CD4-positive, alpha-beta T cell treated with Interleukin-15 for 1 hour (primary cell): ENCODE data around the gene CNPY2.
"Not testable (repeated sequence)": the region's sequence is repeated elsewhere in the genome, so short reads cannot be mapped to it uniquely, and the experiment has no call there.

ENCODE experiments used
- DNase-seq: peaks from one replicate; pipeline ENCODE4 v3.0.0-alpha.2; 2020

The CNPY2 gene

DNA sequence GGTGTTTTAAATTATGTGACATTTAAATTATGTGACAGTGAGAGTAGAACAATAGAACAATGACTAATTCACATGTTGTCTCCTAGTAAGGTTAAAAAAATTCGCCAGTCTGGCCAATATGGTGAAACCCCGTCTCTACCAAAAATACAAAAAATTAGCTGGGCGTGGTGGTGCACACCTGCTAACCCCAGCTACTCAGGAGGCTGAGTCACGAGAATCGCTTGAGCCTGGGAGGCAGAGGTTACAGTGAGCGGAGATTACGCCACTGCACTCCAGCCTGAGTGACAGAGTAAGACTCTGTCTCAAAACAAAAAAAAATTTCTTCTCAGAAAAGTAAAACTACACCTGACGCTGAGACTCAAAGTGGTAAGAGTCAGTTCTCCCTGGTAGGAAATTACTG, 18.4 kb downstream of the CNPY2 start:
- no peak for DNase-seq

DNA sequence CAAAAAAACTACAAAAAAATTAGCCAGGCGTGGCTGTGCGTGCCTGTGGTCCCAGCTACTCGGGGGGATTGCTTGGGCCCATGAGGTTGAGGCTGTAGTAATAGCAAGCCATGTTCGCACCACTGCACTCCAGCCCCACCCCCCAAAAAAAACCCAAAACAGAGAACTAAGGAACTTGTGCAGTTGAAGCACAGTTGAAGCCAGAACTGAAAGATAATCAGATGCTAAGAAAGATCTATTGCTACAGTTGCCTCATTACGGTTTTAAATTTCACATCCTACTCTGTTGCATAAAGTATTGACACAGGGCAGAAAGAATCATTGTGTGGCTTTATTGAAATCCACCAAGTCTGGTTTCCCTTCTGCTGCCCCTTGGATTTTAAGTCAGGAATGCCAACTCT, 19.5 kb downstream of the CNPY2 start:
- DNase-seq, result no peak

DNA sequence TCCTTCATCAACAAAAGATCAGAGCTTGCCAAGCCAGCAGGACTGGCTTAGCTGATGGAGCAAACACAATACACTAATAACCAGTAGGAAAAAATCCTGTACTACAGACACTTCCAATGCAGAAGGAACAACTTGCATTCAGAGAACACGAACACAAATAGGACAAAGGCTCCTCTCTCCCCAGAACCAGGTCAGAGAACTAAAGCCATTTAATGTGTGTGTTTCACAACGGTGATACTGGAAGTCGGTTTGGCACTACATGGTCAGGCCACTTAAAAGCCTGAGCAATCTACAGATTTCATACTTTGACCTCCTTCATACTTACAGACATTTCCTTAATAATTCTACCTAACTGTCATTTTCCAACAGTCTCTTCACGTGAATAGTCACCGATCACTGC, 22.0 kb downstream of the CNPY2 start:
- DNase-seq, result no peak

DNA sequence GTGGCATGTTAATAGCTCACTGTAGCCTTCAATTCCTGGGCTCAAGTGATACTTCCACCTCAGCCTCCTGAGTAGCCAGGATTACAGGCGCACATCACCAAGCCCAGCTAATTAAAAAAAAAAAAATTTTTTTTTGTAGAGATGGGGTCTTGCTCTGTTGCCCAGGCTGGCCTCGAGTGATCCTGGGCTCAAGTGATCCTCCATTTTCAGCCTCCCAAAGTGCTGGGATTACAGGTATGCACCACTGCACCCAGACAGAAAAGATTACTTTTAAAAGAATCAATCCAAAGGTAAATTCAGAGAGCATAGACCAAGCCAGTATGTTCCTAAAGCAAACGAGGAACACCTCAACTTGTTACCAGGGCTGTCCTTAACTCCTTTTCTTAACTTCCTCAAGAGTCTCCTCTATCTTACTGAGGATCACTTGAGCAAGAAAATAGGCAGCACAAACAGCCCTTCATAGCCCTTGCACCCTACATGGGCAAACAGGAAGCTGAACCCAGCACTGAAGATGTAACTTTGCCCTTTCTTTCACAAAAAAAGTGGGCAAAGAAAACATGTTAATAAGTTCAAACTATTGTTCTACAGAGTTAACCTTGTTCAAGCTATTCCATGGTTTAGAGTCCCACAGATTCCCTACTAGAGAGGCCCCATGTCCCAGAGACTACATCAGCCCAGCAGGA, 26.9 kb downstream of the CNPY2 start:
- DNase-seq, result no peak

DNA sequence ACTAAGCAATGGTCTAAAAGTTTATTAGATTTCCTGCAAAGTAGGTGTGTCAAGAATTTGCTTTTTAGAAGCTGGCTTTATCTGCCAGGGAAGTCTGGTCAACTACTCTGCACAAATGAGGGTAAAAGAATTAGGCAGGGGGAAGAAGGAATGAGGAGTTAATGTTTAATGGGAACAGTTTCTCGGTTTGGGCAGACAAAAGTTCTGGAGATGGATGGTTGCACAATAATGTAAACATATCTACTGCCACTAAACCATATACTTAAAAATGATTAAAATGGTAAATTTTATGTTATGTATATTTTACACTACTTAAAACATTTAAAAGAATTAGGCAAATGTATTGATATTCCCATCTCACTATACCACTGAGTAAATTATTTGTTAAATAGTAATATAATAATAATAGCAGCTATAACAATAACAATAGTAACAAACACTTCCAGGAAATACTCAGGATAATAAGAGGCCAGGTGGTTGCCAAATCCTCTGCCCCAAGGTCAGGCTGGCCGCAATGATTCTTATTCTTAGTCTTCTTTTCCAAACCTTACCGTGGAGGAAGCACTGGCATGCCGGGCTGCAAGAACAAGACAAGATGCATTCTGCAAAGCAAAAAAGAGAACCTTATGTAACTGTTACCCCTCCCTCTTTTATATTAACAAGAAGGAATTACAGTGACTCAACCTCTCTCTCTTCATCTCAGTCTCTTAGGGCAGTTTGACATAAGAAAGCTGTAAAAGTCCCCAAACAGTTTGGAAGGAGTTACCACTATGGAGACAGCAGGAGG, 29.6 kb downstream of the CNPY2 start:
- no peak for DNase-seq

DNA sequence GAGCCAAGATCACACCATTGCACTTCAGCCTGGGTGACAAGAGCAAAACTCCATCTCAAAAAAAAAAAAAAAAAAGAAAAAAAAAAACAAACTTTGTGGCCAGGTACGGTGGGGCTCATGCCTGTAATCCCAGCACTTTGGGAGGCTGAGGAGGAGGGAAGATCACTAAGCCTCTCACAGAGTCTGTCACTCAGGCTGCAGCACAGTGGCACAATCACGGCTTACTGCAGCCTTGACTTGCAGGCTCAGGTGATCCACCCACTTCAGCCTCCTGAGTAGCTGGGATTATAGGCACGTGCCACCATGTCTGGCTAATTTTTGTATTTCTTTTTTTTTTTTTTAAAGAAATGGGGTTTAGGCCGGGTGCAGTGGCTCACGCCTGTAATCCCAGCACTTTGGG, 31.5 kb downstream of the CNPY2 start:
- DNase-seq, result not testable (repeated sequence)

DNA sequence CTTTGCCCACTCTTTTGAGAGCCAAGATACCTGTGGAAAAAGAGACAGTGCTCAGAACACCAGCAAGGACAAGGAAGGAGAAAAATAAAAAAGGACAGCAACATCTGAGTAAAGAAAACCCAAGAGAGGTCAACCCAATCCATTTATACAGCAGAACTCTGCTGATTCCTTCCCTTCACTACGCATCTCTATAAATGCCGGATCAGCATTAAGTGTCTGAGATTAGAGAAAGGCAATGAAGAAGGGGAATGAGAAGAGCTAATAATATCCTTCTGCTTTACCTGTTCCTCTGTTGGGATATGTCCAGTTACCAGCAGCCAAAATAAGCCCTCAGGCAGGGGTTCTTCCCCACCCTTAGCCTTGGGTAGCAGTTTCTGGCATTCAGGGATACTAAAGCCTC, 33.2 kb downstream of the CNPY2 start:
- no peak for DNase-seq

GRCh38 chr12:56282030-56282429, 33.8 kb downstream of the CNPY2 start:
- DNase-seq, result no peak

DNA sequence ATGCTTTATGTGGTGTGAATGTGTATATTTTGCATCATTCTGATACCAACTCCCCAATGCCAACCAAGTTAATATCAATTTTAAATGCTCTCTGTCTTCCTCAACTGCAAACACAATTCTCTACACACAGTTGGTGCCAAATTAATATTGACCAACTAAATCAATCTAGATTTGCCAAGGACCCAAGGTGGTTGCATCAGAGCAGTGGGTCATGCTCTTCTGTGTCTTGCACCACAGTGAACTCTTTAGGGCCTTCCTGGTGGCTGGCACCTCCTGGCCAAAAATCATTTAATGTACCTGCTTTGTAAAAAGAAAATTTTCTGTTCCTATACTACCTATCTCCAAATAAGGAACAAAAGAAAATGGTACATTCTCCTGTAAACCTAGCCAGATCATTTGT, 34.9 kb downstream of the CNPY2 start:
- DNase-seq, result no peak

DNA sequence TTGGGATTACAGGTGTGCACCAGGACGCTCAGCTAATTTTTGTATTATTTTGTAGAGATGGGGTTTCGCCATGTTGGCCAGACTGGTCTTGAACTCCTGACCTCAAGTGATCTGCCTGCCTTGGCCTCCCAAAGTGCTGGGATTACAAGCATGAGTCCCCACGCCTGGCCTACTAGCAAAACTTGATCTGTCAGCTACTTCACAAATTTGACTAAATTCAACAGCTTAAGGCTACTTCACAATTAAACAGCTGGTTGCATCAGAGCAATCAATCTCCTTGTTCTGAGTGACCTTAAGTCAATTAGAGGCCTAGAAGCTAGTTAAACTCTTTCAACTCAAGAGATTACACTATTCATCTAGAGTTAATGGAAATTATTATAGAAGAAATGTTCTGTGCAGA, 36.9 kb downstream of the CNPY2 start:
- no peak for DNase-seq

GRCh38 chr12:56274299-56274698, 41.5 kb downstream of the CNPY2 start:
- no peak for DNase-seq

DNA sequence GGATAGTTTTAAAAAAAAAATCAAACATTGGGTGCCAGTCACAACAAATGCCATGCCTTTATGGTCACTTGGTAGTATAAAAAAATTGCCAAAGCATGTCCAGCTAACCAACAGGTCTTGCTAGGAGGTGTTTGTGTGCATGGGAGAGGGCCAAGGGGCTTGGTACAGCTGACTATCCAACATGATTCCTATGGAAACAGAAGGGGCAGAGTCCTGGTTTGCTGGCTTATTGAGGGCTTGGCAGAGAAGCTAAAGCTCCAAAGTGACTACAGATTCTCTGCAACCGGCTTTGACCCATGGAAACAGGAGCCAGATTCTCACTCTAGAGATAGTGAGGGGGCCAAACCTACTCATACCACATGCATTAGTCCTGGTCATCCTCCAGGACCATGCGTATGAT, 43.3 kb downstream of the CNPY2 start:
- DNase-seq, result not testable (repeated sequence)

GRCh38 chr12:56271031-56271430, 44.8 kb downstream of the CNPY2 start:
- no peak for DNase-seq

GRCh38 chr12:56267443-56268071, 48.2 kb downstream of the CNPY2 start:
- DNase-seq, result no peak

GRCh38 chr12:56266693-56267442, 48.9 kb downstream of the CNPY2 start, which contains the start of gene COQ10A:
Gene COQ10A (plus strand): TSS chr12:56266942. CDS start chr12:56267119, 177 bp downstream.
- peak; percentile 89 for DNase-seq

DNA sequence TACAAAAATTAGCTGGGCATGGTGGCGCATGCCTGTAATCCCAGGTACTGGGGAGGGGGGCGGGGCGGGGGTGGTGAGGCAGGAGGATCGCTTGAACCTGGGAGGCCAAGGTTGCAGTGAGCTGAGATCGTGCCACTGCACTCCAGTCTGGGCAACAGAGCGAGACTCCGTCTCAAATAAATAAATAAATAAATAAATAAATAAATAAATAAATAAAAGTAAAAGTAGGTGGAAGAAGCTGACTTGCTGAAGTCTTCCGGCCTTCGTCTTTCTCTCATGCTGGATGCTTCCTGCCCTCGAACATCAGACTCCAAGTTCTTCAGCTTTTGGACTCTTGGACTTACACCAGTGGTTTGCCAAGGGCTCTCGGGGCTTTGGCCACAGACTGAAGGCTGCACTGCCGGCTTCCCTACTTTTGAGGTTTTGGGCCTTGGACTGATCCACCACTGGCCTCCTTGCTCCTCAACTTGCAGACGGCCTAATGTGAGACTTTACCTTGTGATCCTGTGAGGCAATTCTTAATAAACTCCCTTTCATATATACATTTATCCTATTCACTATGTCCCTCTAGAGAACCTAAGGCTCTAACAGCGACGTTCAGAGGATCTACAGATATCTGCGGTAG, 49.6 kb downstream of the CNPY2 start:
- not testable (repeated sequence) for DNase-seq

GRCh38 chr12:56262955-56263354, 52.8 kb downstream of the CNPY2 start:
- not testable (repeated sequence) for DNase-seq

DNA sequence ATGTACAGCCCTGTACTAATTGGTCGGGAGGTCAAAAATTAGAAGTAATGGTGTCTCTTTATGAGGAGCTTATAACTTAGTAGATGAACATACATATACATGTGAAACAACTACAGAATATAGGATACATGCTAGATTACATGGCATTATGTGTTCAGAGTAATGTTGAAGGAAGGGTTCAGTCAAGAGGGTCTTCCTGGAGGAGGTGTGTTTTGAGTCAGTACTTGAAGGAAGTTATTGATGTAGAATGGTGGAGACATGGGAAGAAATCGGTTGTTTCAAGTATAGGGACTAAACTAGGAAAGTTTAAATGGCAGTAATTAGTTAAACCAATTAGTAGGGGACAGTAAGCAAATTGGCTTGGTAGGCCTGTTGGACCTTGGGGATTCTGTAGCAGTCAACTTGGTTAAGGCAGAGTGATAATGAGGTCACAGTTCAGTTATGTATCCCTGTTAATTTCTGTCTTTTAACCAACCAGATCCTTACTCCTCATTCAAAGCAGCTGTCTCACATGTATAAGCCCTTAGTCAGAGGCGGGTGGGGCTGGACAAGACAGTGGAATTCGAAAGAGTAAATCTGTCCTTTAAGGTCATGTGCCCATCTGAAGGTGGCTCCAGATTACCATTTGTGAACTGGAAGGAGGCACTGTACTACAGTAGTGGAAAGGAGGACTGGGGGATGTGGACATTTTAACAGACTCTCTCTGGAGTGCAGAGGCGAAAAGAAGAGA, 54.1 kb downstream of the CNPY2 start:
- no peak for DNase-seq

- no peak for DNase-seq
Observed at GRCh38 chr12:56260921-56261320, 54.9 kb downstream of the CNPY2 start.

GRCh38 chr12:56260380-56260779, 55.4 kb downstream of the CNPY2 start:
- no peak for DNase-seq
